HL-60/S4 (cell line): ENCODE measurements around the gene AZIN2.
"Not testable (repeated sequence)": the region's sequence is repeated elsewhere in the genome, so short reads cannot be mapped to it uniquely, and the experiment has no call there.

Experiments used
- in situ Hi-C: fragments of 300-500 bp; cut with MboI; formaldehyde crosslinking; loops from 2 replicates; pipeline ENCODE4 v1.14.3; 2022; ENCODE audit warnings: low sequenced_read_pairs

Gene AZIN2

DNA sequence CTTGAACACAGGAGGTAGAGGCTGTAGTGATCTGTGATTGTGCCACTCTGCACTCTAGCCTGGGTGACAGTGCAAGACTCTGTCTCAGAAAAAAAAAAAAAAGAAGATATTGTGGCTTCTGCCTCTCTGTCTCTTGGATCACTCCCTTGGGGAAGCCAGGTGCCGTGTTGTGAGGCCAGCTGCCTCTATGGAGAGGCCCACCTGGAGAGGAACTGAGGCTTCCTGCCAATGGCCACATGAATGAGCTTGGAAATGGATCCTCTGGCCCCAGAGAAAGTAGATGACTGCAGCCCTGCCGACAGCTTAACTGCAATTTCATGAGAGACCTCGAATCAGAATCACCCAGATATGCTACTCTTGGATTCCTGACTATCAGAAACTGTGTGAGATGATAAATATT, 24.5 kb upstream of the AZIN2 start:
- in situ Hi-C loops, result no loop called here

- in situ Hi-C loops, result no loop called here
Observed at GRCh38 chr1:33057095-33057494, 23.9 kb upstream of the AZIN2 start.

GRCh38 chr1:33060579-33061083, 20.3 kb upstream of the AZIN2 start:
- in situ Hi-C loops, result no loop called here

DNA sequence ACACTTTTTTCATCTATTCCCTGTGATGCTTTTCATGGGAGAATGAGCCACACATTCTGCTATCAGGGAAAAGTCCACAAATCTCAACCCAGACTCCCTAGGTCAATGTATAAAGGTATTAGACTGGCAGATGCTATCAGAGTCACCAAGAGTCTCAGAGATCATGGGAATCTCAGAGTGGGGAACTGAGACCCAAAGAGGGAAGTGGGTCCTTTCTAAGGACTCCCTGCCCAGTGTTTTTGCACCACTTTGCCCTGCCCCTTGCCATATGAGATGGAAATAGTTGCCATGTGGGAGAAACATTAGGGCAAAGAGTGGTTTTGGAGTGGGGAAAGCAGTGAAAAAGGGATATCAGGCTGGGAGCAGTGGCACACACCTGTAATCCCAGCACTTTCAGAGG, 19.1 kb upstream of the AZIN2 start:
- in situ Hi-C loops, result no loop called here

DNA sequence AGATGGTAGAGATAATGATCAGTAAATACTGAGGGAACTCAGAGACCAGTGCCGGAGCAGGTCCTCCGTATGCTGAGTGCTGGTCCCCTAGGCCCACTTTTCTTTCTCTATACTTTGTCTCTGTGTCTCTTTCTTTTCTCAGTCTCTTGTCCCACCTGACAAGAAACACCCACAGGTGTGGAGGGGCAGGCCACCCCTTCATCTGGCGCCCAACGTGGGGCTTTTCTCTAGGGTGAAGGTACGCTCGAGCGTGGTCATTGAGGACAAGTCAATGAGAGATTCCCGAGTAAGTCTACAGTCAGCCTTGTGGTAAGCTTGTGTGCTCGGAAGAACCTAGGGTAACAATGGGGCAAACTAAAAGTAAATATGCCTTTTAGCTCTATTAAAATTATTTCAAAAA, 16.7 kb upstream of the AZIN2 start:
- in situ Hi-C loops, result not testable (repeated sequence)

DNA sequence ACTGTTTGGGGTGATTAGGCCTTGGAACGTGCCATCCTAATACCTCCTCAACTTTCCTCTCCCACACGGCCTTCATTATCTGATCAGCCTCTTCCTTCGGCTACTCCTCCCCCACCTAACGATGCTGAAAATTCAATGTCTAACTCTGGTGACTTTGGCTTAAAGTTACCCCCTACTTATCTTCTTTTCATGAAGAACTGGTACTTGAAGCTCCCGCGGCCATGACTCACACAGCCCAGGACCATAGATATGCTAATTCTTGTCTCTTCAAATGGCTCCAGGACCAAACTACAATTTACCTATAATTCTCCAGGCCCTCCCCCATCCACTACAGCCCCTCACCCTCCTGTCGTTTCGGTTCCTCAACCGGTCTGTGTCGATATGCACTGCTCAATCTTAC, 15.7 kb upstream of the AZIN2 start:
- in situ Hi-C loops, result no loop called here

GRCh38 chr1:33066477-33066876, 14.5 kb upstream of the AZIN2 start:
- in situ Hi-C loops, result not testable (repeated sequence)

DNA sequence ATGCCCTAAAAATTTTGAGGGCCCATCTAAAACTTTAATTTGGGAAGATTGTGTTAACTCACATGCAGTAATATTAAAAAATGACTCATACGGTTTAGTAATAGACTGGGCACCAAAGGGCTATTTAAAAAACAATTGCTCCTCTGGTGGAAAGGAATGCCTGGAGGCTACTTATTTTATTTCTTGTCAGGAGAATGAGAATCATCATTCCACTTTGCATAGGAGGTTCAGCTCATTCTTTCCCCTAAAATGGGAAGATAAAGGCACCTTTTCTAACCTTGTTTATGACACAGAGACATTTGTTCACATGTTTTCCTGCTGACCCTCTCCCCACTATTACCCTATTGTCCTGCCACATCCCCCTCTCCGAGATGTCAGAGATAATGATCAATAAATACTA, 12.8 kb upstream of the AZIN2 start:
- in situ Hi-C loops, result not testable (repeated sequence)

GRCh38 chr1:33070628-33071027, 10.3 kb upstream of the AZIN2 start:
- in situ Hi-C loops, result no loop called here

- in situ Hi-C loops, result no loop called here
Observed at GRCh38 chr1:33072707-33073106, 8.2 kb upstream of the AZIN2 start.

DNA sequence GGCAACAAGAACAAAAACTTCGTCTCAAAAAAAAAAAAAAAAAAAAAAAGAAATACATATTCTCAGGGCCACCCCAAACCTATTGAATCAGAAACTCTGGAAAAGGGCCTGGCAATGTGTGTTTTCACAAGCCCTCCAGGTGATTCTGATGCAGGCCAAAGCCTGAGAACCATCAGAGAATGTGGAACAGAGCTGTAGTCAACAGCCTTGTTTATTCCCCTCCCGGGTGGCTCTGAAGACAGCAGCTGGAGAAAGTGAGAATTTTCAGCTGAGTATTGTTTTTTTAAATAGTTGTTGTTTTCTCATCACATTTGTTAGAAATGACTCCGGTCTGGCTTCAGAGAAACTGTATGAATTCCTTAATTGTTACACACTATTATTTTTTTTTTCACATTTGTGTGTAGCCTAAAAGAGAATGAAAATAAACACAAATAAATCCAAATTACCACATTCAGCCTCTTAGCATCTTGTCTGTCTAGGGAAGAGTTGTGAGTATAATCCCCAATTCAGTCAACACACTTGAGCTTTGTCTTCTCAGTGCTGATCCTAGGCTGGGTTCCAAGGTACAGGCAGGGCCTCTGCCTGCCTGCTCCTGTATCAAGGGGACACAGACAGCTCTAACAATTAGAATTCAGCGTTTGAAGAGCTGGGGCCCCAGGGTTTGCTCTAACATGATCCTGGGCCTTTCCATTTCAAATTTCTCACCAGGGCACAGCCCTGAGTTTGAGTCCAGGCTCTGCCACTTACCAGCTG, 6.6 kb upstream of the AZIN2 start:
- in situ Hi-C loops, result no loop called here

GRCh38 chr1:33078030-33078591, 2.8 kb upstream of the AZIN2 start:
- in situ Hi-C loops, result loop anchor here (25.0 kb wide), 1 partner anchor 566 kb away; no protein-coding TSS in a partner anchor

- in situ Hi-C loops, result loop anchor here (10.0 to 25.0 kb wide), 2 partner anchors 146 to 568 kb away; no protein-coding TSS in a partner anchor
Observed at GRCh38 chr1:33080373-33080772, 580 bp upstream of the AZIN2 start.

DNA sequence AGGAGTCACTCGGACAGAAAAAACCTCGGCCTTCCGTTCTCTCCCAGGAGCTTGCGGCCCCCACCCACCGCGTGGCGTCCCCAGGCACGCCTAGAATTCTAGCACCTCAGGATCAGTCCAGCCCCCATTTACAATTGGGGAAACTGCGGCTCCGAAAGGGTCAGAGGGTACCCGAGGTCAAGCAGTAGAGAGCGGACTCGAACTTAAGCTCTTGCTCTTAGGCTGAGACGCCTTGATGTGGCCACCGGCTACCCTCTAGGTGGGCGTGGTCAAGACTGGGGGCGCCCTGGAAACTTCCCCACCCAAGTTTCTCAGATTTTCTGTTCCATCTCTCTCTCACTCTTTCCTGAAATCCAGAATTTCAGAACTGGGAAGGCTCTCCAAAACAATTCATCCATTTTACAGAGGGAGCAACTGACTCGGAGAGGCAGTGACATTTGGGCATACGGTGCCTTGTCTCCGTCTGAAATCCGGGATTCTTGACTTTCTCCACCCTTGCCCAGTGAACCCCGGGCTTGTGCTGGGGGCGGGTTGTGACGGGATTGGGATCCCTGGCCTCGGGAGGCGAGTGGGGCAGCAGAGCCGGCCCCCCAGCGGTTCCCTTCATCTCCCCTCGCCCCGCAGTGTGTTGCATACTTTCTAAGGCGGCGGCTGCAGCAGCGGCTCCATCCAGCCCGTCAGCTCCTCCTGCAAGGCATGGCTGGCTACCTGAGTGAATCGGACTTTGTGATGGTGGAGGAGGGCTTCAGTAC, 777 bp downstream of the AZIN2 start:
- in situ Hi-C loops, result loop anchor here (10.0 to 25.0 kb wide), 2 partner anchors 147 to 569 kb away; no protein-coding TSS in a partner anchor

GRCh38 chr1:33082575-33083108, 1.7 kb downstream of the AZIN2 start:
- in situ Hi-C loops, result loop anchor here (10.0 to 25.0 kb wide), 2 partner anchors 148 to 570 kb away; no protein-coding TSS in a partner anchor

DNA sequence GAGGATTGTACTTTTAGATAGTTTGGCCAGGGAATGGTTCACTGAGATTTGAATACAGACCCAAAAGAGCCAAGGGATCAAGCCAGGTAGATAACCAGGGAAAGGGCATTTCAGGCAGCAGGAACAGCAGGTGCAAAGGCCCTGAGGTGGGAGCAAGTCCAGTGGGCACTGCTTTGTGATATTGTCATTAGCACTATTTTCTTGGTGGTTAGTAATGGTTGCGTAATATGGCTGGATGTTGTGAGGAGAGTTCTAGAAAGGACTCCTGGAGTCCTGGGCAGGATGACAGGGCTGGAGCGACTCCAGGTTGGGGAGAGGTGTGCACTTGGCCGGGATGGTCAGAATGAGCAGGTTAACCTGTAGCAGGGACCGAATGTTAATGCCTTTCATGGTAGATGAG, 4.4 kb downstream of the AZIN2 start:
- in situ Hi-C loops, result loop anchor here (10.0 to 25.0 kb wide), 2 partner anchors 151 to 573 kb away; no protein-coding TSS in a partner anchor

GRCh38 chr1:33086384-33086850, 5.5 kb downstream of the AZIN2 start:
- in situ Hi-C loops, result loop anchor here (10.0 to 25.0 kb wide), 2 partner anchors 152 to 574 kb away; no protein-coding TSS in a partner anchor

- in situ Hi-C loops, result loop anchor here (10.0 to 25.0 kb wide), 2 partner anchors 153 to 575 kb away; no protein-coding TSS in a partner anchor
Observed at GRCh38 chr1:33087677-33088076, 6.7 kb downstream of the AZIN2 start.

DNA sequence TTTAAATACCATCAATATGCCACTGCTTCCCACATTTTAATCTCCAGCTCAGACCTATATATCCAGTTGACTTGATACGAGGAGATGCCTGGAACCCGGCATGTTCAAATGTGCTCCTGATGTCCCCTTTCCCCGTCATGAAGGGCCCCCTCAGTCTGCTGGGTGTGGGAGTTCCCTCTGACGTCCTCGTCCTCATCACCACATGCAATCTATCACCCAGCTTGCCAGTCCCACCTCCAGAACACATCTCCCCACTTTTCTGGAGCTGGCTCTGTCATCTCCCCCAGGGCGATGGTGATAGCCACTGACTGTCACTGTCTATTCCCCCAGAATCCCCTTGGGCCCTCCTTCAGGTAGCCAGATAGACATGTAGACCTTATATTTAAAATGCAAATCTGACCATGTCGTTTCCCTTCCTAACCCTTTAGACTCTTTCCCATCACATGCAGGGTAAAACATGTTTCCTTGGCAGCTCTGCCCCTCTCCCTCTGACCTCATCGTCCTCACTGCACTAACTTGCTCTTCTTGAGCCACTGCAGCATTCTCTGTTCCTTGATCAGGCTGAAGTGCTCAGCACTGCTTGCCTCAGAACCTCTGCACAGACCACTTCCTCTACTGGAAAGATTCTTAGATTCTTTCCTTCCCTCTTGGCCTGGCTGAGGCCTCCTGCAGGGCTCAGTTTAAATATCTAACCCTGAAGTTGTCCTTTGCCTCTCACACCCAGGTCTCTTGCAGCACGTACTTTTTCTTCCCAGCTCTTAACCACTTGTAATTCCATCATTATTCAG, 7.4 kb downstream of the AZIN2 start:
- in situ Hi-C loops, result loop anchor here (10.0 to 25.0 kb wide), 2 partner anchors 154 to 576 kb away; no protein-coding TSS in a partner anchor

GRCh38 chr1:33089457-33089856, 8.5 kb downstream of the AZIN2 start:
- in situ Hi-C loops, result loop anchor here (10.0 to 25.0 kb wide), 2 partner anchors 155 to 577 kb away; no protein-coding TSS in a partner anchor
